Retina (tissue), 1 donor: ENCODE data around the gene GALNT14.
"Not testable (repeated sequence)": the region's sequence is repeated elsewhere in the genome, so short reads cannot be mapped to it uniquely, and the experiment has no call there.

Source experiments
- DNase-seq: peaks from one replicate; pipeline ENCODE4 v3.0.0-alpha.2; 2016

GALNT14 gene

DNA sequence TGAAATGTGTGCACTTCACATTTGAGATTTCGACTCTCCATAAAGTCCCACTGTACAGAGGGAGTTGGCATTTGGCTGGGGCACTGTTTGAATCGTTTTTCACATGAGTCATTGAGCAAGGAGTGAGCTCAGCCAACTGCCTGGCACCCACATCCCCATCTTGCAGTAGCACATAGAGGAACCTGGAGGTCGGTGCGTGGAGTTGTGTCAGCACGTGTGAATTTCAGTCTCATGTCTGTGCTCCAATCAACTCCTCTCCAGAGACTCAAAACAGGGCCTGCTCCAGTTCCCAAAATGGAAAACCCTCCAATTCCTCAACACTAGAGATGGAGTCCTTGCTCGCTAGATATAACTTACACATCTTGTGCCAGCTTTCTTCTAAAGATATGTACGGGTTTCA, 204.2 kb downstream of the GALNT14 start:
- DNase-seq = no peak

DNA sequence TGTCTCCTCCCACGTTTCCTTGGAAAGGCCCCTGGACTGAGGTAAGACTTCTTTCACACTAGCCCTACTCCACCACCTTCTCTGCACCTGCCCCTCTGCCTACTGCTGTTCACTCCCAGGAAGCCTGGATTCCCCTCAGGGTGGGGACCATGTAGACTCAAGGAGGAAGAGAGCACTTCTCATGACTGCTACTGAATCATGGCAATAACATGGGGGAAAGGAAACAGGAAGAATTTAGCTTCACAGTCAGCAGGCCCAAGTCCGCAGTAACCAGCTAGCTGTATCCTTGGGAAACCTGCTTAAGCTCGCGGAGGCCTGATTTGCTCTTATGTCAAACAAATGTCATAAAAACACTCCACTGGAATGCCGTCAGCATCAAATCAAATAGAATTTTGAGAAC, 204.7 kb downstream of the GALNT14 start:
- no peak for DNase-seq

DNA sequence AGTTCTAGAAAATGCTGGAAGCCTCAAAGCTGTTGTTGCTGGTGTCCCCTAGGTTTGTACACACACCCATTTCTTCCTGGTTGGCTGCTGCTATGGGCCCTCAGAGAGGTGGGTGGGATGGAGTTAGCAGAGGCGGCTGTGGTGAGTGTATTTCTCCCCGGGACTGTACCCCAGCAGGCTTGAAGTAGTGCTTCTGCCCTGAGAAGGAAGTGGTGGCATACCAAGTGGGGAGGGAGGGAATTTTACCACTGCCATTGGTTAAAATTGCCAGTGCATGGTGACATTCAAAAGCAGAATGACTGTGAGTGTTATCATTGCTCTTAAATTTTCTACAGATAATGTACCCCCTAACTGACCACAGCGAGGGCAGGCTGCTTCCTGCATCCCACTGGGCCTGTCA, 205.4 kb downstream of the GALNT14 start:
- DNase-seq = no peak

DNA sequence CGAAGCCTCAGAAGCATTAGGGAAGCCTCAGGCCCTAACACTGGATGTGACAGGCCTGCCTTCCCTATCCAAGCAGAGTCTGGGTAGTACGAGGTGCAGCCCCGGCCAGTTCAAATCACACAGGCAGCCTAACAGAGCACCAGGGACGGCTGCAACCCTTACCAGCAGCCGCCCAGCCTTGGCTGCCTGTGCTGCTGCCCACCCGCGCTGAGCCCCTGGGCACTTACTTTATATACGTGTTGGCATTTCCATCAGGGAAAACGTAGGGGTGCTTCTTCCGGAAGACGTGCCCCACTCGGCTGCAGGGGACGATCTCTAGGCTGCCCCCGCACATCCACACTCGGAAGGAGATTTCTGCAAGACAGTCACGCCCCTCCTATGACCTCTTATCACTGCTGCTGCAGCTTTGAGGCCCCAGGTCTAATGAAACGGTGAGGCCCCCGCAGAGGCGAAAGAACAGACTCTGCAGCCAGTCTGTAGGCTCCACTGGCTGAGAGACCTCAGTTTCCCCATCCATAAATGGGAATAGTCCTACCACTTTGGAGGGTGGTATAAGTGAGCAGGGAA, 206.3 kb downstream of the GALNT14 start:
- DNase-seq = no peak

DNA sequence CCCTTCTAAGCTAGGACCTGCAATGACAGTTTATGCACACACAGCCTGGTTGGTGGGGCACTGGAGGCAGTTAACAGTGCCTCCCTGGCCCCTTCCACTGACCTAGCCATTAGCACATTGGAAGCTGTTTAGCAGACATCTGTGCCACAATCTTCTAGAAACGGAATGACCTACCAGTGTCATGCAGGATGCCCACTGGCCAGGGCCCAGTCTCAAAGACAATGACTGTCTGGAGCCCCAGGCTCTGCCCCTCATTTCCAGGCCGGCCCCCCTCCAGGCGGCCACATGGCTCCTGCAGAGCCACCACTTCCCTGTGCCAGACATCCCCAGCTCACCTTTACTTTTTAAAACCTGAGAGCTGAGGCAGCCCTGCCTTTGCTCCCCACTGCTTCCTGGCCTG, 207.5 kb downstream of the GALNT14 start:
- DNase-seq = no peak

DNA sequence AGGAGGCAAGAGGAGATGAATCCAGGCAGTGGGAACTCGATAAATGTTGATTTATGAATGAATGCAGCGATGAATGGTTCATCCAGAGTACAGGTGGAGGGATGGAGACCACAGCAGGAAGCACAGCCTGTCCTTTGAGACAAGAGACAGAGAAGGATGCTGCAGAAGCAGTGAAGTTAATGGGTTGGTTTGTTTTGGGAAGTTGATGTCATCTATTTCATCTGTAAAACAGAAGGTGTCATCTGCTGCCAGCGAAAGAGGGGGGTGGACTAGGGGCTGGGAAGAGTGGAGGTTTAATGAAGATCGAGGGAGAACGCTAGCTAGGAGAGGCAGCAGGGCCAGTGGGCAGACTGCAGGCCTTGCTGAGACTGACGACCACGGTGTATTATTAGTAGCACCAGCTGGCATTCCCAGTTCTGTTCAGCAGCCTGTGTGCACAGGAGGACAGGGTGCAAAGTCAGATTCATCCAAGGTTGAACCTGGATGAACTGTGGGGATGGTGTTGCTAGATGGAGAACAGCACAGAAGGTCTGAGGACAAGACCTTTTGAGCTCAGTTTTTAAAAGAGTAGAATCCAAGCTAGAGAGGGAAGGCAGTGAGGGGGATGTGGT, 210.7 kb downstream of the GALNT14 start:
- DNase-seq = no peak

DNA sequence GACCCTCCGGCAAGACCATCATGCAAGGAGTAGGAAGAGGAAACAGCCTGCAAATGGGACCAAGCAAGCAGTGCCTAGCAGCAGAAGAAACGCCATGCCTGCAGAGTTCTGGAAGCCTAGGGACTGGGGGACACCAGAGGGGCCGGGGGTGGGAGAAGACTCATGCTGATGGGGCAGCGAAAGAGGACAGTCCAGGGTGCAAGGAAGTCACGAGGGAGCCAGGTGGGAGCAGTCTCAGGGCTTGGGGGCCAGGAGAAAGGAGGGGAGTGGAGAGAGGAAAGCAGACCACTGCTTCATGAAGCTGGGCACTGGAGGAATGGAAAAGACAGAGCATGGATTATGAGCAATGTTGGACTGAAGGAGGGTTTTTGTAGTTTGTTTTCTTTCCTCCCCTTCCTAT, 211.6 kb downstream of the GALNT14 start:
- no peak for DNase-seq

DNA sequence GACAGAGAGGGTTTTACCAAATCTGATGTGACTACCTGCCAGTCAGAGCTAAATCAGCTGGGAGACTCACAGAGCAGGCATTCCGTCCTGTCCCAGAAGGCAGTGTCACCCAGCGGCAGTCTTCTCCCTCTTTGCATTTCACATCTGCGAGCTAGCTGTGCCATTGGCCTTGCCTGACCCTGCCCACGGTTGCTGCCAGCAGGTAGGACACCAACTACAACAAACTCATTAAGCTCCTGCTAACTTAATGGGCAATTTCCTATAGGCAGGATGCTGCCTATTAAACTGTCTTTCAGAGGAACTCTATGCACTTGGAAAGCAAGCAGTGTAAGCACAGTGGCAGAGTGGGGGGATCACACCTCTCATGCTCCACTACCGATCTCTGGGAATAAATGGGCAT, 214.6 kb downstream of the GALNT14 start:
- no peak for DNase-seq

DNA sequence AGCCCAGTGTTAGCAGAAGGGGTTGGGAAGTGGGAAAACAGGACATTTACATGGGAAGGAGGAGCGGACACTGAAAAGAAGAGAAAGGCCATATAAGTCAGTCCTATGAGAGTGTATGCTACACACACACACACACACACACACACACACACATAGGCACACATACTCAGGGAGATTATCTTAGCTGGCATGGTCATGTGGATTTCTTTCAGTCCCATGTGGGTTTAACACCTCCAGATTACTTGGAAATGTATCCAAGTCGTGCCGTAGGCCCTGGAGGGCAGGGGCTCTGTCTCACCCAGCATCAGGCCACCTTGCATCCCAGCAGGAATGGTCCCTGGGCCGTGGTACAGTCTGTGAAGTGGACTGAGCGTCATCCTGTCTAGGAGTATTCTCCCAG, 217.7 kb downstream of the GALNT14 start:
- no peak for DNase-seq

DNA sequence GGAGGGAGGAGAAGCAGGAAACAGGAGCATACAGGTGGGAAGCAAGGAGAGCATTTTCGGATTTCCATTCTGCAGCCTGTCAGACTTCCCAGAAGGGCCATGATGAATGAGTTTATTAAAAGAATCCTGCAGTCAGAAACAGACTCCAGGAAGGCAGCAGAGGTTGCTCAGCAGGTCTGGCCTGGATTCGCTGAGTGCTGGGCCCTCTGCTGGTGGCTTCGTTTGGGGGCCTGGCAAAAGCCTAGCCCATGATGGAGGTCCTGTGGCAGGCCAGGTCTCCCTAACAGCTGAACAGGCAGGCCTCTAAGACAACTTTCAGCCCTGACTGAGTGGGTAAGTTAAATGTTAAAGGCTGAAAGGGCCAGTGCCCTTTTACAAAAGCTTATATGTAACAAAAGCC, 222.8 kb downstream of the GALNT14 start:
- peak; percentile 18 for DNase-seq

DNA sequence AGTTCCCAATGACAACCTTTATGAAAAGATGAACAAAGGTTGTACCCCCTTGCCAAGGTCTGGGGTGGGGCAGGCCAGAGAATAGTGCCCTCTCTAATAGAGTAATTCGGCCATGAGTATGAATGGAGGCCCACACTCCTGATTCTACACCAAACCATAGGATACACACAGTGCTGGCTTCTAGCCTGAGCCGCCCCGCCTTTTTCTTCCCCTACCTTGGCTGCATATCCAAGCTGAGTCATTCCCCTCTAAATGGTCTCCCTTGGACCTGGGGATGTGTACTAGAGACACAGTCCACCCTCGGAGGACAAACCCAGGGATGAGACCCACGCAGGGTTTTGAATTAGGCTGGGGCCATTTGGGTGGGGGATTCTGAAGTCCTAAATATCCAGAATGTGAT, 223.8 kb downstream of the GALNT14 start:
- no peak for DNase-seq

DNA sequence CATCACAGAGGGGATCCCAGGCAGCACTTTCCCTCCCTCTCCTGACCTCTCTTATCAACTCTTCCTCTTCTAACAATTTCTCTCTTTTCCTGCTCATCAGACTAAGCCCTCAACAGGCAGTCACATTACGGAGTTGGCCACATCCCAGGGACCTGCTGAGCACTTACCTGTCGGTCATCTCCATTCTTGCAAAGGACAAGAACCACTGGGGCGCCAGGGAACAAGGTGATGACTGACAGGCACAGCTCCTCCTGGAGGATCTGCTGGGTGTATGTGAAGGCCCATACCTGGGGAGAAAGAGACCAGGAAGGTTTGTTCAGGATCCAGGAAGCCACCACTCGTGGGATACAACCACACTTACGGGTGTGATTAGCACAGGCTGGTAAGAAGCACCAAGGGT, 226.2 kb downstream of the GALNT14 start:
- DNase-seq = no peak

DNA sequence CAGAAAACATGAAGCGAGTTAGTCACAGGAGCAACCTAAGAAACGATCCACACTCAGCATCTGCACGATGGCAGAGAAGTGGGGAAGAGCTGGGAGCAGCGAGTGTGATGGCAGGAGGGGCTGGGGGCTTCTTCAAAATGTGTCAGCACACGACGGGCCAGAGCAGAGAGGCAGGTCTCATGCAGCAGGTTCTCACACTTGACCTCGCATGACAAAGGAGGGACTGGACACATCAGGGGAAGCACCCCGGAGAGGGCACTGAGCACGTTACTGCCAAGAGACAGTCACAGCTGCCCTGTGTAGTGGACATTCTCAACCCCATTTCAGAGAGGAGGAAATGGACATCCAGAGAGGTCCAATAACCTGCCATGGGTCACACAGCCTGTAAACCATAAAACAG, 226.9 kb downstream of the GALNT14 start:
- DNase-seq = no peak

DNA sequence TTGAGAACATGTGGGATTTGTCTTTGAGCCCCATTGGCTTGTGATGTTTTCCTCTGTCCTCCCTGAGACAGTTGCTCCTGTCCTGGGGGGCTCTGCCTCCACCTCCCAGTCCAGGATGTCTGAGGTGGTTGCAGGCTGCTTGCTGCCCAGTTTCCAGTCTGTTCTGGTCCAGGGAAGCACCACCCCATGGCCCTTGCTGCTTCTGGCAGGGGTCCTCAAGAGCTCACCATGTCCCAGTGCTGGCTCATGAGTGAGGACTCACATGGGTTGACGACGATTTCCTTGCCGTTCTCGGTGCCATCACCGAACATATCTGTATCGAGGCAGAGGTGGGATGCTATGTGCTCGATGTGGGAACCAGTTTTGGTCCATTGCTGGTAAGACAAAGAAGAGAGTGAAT, 227.6 kb downstream of the GALNT14 start:
- no peak for DNase-seq

DNA sequence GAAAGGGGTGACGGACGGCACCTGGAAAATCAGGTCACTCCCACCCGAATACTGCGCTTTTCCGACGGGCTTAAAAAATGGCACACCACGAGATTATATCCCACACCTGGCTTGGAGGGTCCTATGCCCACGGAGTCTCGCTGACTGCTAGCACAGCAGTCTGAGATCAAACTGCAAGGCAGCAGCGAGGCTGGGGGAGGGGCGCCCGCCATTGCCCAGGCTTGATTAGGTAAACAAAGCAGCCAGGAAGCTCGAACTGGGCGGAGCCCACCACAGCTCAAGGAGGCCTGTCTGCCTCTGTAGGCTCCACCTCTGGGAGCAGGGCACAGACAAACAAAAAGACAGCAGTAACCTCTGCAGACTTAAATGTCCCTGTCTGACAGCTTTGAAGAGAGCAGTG, 233.8 kb downstream of the GALNT14 start:
- not testable (repeated sequence) for DNase-seq

DNA sequence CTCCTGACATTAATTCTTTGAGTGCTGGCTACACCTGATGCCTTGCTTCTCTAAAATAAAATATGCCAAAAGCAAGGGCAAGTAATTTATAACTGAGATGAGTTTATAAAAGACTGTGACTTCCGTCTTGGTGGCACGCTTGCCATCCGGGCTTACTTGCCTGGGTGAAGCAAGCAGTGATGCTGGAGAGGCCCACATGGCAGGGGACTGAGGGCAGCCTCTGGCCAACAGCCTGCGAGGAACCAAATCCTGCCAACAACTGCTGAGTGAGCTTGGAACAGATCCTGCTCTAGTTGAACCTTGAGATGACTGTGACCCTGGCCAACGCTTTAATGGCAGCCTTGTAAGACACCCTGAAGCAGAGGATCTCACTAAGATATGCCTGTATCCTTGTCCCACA, 234.9 kb downstream of the GALNT14 start:
- no peak for DNase-seq

DNA sequence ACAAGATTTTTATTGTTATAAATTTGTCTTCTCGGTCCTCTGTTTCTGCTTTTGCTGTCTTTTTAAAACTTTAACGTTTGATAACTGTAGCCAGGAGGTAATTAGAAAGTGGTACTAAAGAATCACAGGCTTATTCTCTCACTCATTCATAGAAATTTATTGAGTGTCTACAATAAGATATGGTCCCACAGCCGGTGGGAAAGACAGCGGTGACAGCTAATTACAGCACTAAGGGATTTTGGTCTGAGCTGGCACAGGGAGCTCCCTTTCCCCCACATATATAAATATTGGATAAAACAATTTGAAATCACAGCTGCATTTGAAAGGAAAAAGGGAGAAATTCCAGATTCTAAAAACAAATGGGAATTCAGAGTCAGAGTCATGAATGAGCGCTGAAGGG, 237.9 kb downstream of the GALNT14 start:
- no peak for DNase-seq

DNA sequence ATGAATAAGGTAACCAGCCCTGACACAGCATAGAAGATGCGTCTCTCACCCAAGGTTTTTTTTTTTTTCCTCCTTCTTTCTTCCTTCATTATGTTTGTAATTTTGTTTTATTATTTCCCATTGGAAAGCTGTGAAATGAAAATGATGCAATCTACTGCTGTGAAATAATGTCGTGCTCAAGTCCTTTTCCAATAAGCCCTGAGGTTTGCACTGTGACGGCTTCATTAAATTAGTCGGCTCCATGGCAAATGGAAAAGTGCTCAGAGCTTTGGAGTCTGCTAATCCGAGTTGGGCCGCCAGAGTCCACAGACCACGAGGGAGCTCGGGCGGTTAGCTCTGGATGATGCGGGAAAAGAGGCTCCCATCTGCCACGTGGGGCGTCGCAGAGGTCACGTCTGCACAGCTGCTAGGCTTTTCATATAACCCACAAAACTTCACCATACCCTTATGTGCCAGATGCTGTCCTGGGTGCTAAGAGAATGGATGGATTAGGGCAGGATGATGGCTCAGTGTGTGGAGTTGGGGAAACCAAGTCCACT, 238.7 kb downstream of the GALNT14 start:
- DNase-seq = no peak

DNA sequence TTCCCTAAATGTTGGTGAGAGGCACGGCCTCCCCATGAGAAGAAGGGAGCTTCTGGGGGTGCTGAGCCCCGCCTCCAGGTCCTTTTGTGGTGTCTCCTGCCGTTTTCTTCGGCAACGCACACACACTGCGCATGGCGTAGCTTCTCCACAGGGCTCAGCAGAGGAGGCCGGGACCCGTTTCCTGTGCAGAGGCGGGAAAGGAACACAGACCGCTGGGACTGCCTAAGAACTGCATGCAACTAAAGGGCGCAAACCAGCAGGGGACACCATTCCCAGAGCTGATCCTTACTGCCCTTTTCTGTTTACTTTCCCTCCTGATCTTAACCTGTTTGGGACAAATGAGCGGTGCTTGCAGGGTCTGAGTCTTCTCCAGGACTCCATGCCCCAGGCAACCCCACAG, 240.7 kb downstream of the GALNT14 start:
- DNase-seq = no peak

DNA sequence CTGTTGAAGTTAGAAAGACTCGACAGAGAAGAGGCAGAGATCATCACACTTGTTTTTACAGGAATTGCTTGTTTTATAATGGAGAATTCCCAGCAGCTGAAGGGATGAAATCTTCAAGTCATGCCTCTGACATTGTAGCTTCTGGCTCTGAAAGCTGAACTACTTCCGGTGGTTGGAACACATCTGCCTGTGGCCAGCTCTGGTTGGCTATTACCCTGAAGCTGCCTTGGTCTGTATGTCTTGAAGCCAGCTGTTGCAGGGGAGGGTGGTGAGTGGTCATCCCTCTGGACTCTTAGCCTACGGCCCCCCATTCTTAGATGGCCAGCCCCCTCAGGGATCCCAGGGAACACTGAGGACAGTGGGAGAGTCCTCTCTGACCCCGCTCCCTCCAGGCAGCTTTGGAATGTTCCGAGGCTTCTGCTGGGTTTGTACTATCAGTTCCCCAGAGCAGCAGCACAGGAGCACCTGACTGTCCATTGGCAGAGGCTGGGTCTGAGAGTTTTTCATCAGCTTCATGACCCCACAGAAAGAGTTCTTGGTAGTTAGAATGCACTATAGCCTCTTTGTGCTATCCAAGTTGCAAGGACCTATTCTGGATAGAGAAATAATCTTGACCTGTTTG, 243.6 kb downstream of the GALNT14 start:
- DNase-seq = no peak

DNA sequence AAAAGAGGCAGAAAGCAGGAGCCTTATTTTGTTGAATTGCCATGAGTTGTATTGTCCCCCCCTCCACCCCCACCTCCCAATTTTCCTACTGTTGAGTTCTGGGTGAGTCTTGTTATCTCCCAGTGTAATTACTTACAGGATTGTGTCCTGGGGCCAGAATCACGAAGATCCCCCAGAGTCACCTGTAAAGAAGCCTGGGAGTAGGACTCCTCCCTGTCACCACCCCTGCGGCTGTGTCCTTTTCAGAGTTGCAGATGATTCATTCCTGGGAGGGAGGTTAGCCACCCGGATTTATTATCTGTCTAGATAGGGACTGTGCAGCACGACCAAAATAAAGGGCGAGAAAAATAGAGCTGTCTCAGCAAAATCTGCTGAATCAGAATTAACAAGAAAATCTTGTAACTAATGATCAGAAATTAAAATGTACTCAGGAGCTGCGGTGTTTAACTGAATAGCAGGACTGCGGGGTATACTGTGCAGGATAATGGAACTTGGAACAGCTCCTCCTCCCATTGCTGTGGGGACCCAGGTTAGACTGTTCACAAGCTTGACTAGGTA, 249.3 kb downstream of the GALNT14 start:
- DNase-seq = no peak

DNA sequence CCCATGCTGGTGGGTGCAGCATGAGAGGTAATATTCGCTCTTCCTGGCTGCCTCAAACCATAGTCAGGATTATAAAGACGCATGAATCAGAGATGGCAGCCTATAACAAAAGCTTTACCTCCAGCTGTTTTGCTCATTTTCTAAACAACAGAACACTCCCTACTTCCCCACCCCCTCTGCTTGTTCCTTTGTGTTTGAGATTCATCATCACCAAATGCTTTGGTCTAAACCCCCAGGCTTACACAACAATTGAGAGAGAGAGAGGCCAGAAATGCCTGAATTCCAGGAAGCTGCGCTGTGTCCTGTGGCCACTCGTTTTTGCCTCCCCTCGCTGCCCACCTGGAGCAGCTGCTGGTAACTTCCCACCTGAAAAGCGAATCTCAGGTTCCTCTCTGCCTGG, 252.2 kb downstream of the GALNT14 start:
- DNase-seq = no peak

DNA sequence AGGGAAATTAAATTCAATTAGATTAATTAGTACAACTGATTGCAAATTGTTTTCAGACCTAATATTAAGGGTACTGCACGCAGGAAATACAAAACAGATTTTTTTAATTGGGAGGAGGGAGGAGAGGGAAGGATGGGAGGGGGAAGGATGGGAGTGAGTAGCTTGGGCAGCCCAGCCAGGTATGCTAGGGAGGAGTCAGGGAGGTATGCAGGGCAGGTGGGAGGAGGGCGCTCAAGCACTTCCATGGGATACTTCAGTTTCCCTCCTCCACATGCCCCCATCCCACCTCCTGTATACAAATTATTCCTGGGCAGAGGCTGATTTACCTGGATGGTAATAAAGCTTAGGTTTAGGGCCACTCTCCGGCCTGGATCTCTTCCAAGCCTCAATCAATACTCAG, 254.4 kb downstream of the GALNT14 start:
- no peak for DNase-seq

DNA sequence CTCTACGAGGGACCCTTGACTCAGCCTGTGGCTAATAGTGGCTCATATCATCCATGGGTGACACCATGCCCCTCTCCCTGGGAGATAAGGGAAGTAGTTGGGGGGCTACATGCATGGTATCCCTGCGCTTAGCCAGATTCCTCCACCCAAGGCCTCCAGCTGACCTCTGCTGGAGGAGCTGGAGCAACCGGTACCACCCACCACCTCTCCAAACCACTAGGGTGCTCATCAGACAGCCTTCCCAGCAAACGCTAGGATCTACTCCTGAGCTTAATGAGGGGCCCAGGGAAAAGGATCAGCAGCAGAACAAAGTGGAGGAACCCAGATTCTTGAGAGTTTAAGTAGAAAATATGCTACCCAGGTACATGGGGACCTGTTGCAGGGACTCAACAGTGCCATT, 255.1 kb downstream of the GALNT14 start:
- DNase-seq = no peak
